Left ventricle myocardium superior (tissue), 1 donor: ENCODE data around the gene ADORA1. TPM values are rescaled to one million over a fixed set of nuclear protein-coding genes. Genes with fewer than 3 reads are reported as not detected.

Source experiments
- ATAC-seq: fragments of 200-7000 bp; cut with Tn5 transposase; one replicate; pipeline ENCODE4 v1.9.1; 2020; ENCODE audit warnings: mild to moderate bottlenecking, moderate library complexity
- DNase-seq: peaks from one replicate; pipeline ENCODE4 v3.0.0-alpha.2; 2020
- intact Hi-C: fragments of 100-400 bp; cut with micrococcal nuclease; formaldehyde crosslinking; loops from one replicate; pipeline ENCODE4 v1.11.0; 2022
- total RNA-seq: library from RNA; stranded (reverse); fragmentation: NEBNext Ultra II Directional; extraction: Animal tissue kit (Norgen Biotek cat#: 25700); gene quantifications from one replicate; pipeline ENCODE4 v1.2.1, GENCODE V29; 2021
- donor health status: DM: no; HTN: yes; CAD: no; lungs with severe emphysema.

ADORA1 gene
- total RNA-seq, 1 donor from 2014 or later: 13.5 TPM

DNA sequence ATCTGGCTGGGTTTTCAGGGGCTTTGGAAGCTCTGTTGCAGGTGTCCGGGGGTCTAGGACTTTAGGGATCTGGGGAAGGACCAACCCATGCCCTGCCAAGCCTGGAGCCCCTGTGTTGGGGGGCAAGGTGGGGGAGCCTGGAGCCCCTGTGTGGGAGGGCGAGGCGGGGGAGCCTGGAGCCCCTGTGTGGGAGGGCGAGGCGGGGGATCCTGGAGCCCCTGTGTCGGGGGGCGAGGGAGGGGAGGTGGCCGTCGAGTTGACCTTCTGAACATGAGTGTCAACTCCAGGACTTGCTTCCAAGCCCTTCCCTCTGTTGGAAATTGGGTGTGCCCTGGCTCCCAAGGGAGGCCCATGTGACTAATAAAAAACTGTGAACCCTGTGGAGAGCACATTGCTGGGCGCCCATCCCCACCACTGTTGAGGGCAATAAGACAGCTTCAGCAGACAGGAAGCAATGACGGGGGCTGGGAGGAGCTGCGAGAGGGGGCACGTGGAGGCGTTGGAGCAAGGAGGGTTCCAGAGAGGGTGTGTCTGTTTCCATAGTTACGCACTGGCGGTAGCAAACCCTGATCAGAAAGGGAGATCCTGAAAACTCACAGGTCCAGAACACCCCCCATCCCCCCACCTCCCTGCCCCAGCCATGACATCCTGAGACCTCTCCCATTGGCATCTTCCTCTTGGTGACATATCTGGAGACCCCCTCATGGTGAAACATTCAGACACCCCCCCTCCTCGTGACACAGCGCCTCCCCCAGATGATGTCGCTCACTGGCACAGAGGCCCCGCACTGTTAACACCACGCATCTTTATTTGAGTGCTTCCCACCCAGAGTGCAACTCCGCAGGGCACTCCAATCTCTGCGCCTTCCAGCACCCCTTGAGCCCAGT lies 39.7 kb downstream of the ADORA1 start:
- DNase-seq: peak; percentile 23
- intact Hi-C loops: no loop called here
- ATAC-seq: no peak

- intact Hi-C loops: no loop called here
- DNase-seq (no peak), ATAC-seq (no peak)
These were observed 40.3 kb downstream of the ADORA1 start for GRCh38 chr1:203167913-203168200.

DNA sequence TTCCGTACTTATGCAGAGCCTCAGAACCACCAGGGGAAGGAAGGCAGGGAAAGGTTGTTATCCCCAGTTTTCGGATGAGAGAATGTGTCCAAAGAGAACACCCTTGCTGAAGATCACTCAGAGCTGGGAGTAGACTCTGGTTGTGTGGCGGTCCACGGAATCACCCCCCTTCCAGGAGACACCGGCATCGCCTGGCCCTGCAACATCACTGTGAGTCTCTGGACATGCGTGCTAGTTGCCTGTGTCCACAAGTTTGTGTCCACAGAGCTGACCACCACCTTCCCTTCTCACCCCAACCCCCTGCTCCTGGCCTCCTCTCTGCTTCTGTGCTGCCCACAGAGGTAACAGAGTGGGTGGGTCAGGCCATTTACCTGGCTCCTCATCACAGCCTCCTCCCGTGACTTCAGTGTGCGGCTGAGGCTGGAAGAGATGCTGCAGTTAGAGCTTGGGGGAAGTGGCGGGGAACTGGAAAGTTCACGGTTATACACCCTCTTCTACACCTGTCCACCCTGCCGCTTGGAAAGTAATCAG lies 40.8 kb downstream of the ADORA1 start:
- intact Hi-C loops: no loop called here
- DNase-seq: no peak
- no peak for ATAC-seq

GRCh38 chr1:203168991-203169390 lies 41.5 kb downstream of the ADORA1 start:
- ATAC-seq (no peak), DNase-seq (peak; percentile 8)
- intact Hi-C loops: no loop called here

DNA sequence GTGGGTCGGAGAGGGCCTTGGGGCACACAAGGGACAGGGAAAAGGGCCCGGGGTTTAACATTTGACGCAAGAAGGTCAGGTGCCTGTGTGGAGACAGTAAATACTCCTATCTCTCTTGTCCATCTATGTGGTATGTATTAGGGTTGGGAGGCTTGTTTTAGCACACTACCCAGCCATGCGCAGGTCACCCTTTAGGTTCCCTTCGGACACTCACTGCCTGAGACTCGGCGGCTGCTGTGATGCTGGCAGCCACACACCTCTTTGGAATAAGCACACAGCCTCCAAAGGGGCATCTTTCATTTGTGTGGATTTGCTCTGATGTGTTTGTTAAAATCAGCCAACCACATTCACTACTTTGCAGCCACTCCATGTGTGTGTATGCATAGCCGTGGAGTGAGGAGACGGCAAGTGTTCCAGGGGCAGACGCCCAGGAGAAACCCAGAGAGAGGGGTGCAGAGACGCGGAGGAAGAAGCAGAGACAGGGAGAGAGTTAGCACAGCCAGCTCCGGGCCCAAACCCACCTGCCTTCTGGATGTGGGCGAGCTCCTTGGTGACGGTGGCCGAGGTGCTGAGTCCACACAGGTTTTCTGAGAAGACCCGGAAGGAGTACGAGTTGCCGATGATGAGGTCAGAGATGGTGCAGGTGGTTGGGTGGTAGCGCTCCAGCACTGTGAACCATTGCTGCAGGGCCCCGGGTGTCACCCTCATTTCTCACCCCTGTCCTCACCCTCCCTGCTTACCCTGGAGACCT lies 42.4 kb downstream of the ADORA1 start:
- DNase-seq (peak; percentile 23), ATAC-seq (no peak)
- intact Hi-C loops: loop anchor here (5.0 kb wide), 1 partner anchor 53 kb away; no protein-coding TSS in a partner anchor

GRCh38 chr1:203170625-203171330 lies 43.3 kb downstream of the ADORA1 start:
- intact Hi-C loops: loop anchor here (5.0 kb wide), 1 partner anchor 53 kb away; no protein-coding TSS in a partner anchor
- ATAC-seq: no peak
- no peak for DNase-seq

- intact Hi-C loops: loop anchor here (5.0 kb wide), 1 partner anchor 54 kb away; no protein-coding TSS in a partner anchor
- ATAC-seq (no peak), DNase-seq (no peak)
These were observed 44.0 kb downstream of the ADORA1 start for GRCh38 chr1:203171341-203172183.

- intact Hi-C loops: loop anchor here (5.0 kb wide), 1 partner anchor 55 kb away; no protein-coding TSS in a partner anchor
- ATAC-seq: peak; percentile 80
- DNase-seq: peak; percentile 72
These were observed 44.9 kb downstream of the ADORA1 start for GRCh38 chr1:203172184-203173010.

DNA sequence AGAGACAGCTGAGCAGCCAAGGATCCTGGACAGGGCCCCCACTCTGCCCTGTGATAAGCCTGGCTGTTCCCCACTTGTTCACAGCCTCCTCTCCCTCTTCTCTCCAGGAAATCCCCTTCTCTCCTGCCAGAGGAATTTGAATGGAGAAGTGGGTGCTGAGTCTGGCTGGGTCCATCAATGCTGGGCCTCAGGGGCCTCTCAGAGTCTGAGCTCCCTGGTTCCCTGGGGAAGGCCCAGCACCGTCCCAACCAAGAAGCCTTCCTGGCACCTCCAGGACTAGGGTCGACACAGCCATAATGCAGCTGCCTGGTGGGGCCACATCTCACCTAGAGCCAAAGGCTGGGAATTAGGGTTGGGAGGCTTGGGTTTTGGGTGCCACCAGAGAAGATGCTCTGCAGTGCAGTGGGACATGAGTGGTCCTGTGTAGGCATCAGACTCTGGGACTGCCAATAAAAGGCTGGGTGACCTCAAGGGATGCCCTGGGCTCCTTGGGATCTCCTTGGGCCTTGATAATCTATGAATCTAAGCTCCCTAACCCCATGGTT lies 45.6 kb downstream of the ADORA1 start:
- no peak for DNase-seq
- intact Hi-C loops: loop anchor here (5.0 kb wide), 1 partner anchor 56 kb away; no protein-coding TSS in a partner anchor

DNA sequence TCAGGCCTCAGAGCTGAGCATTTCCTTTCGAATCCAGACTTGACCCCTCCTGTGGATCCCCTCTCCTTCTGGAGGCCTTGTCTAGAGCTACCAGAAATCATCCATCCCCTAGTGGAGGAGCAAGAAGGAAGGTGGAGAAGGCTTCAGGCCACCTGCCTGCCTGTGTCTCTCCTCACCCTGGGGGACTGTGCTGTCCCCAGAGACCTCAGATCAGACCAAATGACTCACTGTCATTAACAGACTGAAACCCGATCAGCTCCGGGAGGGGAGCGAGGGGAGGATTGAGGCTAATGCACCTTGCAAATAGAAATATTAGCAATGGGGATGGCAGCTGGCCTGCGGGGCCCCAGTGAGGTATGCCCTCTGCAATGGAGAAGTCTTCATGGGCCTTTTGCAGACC lies 46.0 kb downstream of the ADORA1 start:
- intact Hi-C loops: loop anchor here (5.0 kb wide), 1 partner anchor 56 kb away; no protein-coding TSS in a partner anchor
- no peak for ATAC-seq

More for the DNA sequence above, 45.6 kb downstream of the ADORA1 start:
- ATAC-seq: no peak

DNA sequence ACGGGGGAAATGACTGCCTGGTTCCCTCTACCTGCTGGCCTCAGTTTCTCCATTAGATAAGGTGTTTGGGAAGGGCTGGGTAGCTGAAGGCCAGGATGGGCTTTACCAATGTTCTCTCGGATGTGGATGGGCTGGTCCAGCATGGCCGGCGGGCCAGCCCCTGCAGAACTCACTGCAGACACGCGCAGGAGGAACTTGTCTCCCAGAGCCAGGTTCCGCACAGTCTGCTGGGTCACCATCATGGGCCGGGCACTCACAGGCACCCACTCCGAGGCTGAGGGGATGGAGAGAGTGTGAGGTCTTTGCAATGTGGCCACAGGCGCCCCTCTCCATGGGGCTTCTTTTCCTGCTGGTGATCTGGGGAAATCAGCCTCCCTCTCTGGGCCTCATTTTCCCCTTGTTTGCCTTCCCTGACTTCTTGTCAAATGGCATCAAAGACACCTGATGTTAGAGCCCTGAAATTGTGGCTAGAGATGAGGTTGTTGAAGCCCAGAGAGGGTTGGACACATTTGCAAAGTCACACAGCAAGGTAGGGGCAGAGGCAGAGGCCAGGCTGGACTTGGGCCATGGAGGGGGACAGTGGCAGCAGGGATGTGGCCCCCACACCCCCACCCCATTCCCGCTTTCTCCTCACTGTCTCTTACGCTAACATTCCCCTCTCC lies 46.9 kb downstream of the ADORA1 start:
- no peak for DNase-seq
- intact Hi-C loops: loop anchor here (5.0 kb wide), 1 partner anchor 57 kb away; no protein-coding TSS in a partner anchor
- no peak for ATAC-seq

More for the DNA sequence above, 46.0 kb downstream of the ADORA1 start:
- no peak for DNase-seq

GRCh38 chr1:203175237-203175826 lies 47.8 kb downstream of the ADORA1 start, which contains the start of gene MYBPH:
Gene MYBPH, minus strand, starts transcription at chr1:203175826. Its CDS starts 71 bp downstream, at chr1:203175755.
- ATAC-seq: no peak
- intact Hi-C loops: no loop called here
- no peak for DNase-seq

- peak; percentile 62 for DNase-seq
- intact Hi-C loops: no loop called here
- peak; percentile 66 for ATAC-seq
These were observed 48.3 kb downstream of the ADORA1 start for GRCh38 chr1:203175827-203176241.

- intact Hi-C loops: no loop called here
- DNase-seq: no peak
- no peak for ATAC-seq
These were observed 48.9 kb downstream of the ADORA1 start for GRCh38 chr1:203176273-203177035.

DNA sequence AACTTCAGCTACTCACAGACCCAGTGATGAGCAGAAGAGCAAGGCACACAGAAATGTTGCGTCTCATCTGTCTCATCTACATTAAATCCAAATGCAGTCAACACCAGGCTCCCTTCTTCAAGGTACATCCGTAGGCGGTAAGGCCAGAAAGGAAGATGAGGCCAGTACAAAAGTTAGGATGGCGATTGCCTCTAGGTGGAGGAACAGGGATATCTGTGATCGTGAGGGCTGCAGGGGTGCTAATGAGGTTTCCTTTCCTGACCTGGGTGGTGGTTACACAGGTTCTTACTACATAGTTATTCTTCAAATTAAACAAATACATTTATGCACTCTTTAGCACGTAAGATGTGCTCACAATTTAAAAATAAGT lies 49.5 kb downstream of the ADORA1 start:
- ATAC-seq (no peak), DNase-seq (no peak)
- intact Hi-C loops: no loop called here
